Measurements from ENCODE around the gene CEP250.

DNA sequence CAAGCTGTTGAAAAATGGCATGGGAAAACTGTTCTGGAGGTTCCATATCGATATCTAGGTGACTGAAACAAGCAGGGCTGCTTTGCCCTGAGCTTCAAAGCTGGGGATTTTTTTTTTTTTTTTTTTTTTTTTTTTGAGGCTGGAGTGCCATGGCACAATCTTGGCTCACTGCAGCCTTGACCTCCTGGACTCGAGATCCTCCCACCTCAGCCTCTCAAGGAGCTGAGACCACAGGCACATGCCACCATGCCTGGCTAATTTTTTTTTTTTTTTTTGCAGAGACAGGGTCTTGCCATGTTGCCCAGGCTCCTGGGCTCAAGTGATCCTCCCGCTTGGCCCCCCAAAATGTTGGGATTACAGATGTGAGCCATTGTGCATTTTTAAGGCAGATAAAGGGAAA is 97.5 kb downstream of the CEP250 start:
- TF ChIP-seq, protein P1, sequence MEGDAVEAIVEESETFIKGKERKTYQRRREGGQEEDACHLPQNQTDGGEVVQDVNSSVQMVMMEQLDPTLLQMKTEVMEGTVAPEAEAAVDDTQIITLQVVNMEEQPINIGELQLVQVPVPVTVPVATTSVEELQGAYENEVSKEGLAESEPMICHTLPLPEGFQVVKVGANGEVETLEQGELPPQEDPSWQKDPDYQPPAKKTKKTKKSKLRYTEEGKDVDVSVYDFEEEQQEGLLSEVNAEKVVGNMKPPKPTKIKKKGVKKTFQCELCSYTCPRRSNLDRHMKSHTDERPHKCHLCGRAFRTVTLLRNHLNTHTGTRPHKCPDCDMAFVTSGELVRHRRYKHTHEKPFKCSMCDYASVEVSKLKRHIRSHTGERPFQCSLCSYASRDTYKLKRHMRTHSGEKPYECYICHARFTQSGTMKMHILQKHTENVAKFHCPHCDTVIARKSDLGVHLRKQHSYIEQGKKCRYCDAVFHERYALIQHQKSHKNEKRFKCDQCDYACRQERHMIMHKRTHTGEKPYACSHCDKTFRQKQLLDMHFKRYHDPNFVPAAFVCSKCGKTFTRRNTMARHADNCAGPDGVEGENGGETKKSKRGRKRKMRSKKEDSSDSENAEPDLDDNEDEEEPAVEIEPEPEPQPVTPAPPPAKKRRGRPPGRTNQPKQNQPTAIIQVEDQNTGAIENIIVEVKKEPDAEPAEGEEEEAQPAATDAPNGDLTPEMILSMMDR (IDR thresholded peaks at IDR 0.05; ENCODE audit: insufficient read depth, low read length) = no peak
- no peak for TF ChIP-seq POLR2AphosphoS5 (IDR thresholded peaks at IDR 0.05; ENCODE audit: low read depth)

Data from HL-60 (cell line).